Epithelial cell of esophagus (primary cell): ENCODE data around the gene LIN7A.

Source experiments
- DNase-seq: peaks from one replicate; pipeline ENCODE4 v3.0.0; 2010; ENCODE audit warnings: low read depth
- H3K4me3 ChIP-seq: 2 replicates; pipeline ENCODE4 v1.5.1; 2011; ENCODE audit warnings: mild to moderate bottlenecking, low read length, control low read depth
- CTCF ChIP-seq: IDR thresholded peaks from 2 replicates; pipeline ENCODE4 v1.5.1; 2011; ENCODE audit warnings: low read depth, mild to moderate bottlenecking, low read length, control low read depth, inconsistent platforms; ENCODE audit not compliant: insufficient read depth; ENCODE audit errors: missing control alignments

Gene LIN7A

DNA sequence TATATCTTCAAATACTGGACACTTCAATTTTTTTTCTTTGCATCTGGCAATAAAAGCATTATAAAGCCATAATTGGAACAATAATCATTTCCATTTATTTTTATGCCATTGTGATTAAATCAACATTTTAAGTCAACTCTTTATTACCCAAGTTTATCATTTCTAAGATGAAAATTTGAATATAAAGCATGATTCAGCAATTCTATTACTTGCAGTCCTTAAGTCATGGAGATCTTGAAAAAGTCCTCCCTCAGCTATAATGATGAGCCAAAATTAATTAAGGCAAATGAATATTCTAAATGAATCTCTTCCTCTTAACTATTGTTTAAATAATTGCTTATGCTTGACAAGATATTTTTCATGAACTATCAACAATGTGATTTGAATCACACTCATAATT, 65.7 kb downstream of the LIN7A start:
- TF ChIP-seq CTCF = no peak
- no peak overlapping the region for H3K4me3 ChIP-seq
- DNase-seq = no peak

DNA sequence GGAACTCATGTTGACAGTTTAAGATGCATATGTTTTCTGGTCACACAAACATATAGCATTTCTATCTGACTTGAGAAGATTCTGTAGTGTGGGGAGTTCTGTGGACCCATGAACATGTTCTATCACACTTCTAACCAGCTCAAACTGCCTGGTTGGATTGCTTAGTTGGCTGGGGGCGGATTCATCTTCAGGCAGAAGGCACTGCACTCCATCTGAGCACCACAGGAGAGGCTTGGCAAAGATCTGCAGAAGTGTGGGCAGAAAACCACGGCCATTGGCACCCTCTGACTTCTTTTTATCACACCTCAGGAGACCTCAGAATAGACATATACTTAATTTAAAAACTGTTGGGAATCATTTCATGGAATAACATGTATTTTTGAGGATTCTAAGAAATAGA, 68.5 kb downstream of the LIN7A start:
- H3K4me3 ChIP-seq = no peak overlapping the region
- DNase-seq = no peak
- TF ChIP-seq CTCF = no peak

GRCh38 chr12:80868576-80868975, 69.2 kb downstream of the LIN7A start:
- no peak for TF ChIP-seq CTCF
- no peak overlapping the region for H3K4me3 ChIP-seq
- DNase-seq = no peak

DNA sequence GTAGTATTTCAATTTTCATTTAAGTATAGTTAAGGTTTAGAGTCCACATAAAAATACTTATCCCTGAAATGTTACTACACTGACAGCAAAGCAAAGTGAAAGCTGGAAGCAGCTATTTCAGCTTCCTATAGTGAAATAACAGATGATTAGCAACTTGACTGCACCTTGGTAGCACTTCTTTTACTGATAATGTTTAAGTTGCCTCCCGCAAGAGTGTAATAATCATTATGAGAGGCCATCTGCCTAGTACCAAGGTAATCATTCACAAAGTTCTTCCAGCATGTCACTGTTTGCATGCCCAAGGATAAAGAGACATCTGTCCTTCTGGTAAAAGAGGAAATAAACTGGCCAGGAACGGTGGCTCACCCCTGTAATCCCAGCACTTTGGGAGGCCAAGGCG, 69.8 kb downstream of the LIN7A start:
- no peak for DNase-seq
- TF ChIP-seq CTCF = no peak
- H3K4me3 ChIP-seq = no peak overlapping the region

GRCh38 chr12:80864046-80864735, 73.5 kb downstream of the LIN7A start:
- TF ChIP-seq CTCF = no peak
- no peak overlapping the region for H3K4me3 ChIP-seq
- DNase-seq = no peak

GRCh38 chr12:80862531-80862930, 75.2 kb downstream of the LIN7A start:
- TF ChIP-seq CTCF = no peak
- no peak for DNase-seq
- H3K4me3 ChIP-seq = no peak overlapping the region
